IPS-20b (cell line): ENCODE data around the gene UBA5.

Experiments
- H3K27ac ChIP-seq: one replicate; pipeline ENCODE4 v1.5.1; 2013; ENCODE audit warnings: low read length
- H3K27me3 ChIP-seq: 2 replicates; pipeline ENCODE4 v1.6.1; 2013; ENCODE audit warnings: mild to moderate bottlenecking, low read length, inconsistent platforms; ENCODE audit not compliant: insufficient read depth
- H3K36me3 ChIP-seq: 2 replicates; pipeline ENCODE4 v1.6.1; 2013; ENCODE audit warnings: low read depth, mild to moderate bottlenecking, inconsistent platforms, low read length, moderate library complexity; ENCODE audit not compliant: insufficient read depth
- H3K4me1 ChIP-seq: 2 replicates; pipeline ENCODE4 v1.6.1; 2013; ENCODE audit warnings: mild to moderate bottlenecking, control low read depth, inconsistent platforms, low read length, moderate library complexity; ENCODE audit not compliant: insufficient read depth
- H3K4me3 ChIP-seq: 2 replicates; pipeline ENCODE4 v1.5.1; 2013; ENCODE audit warnings: mild to moderate bottlenecking, low read length, inconsistent platforms
- H3K9ac ChIP-seq: 2 replicates; pipeline ENCODE4 v1.6.1; 2013; ENCODE audit warnings: low read depth, mild to moderate bottlenecking, inconsistent platforms, low read length, moderate library complexity
- H3K9me3 ChIP-seq: 2 replicates; pipeline ENCODE4 v1.6.1; 2013; ENCODE audit warnings: mild to moderate bottlenecking, low read depth, low read length, inconsistent platforms; ENCODE audit not compliant: insufficient read depth

Gene UBA5

DNA sequence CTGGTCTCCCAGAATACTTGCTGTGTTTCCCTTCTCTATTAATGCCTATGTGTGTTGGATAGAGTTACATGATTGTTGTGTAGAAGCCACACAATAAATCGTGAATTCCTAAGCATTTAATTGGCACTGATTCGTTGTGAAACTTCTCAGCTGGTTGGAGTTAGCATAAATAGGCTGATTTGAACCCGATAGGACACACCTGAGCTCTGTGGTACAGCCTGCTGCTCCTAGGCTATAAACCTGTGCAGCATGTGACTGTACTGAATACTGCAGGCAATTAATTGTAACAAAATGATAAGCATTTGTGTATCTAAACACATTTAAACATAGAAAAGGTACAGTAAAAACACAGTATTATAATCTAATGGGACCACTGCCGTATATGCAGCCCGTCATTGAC lies 5.4 kb upstream of the UBA5 start:
- Histone ChIP-seq H3K27me3 (no peaks in the 10 kb centered on the region), H3K4me3 (no peak overlapping the region), H3K4me1 (no peaks in the 10 kb centered on the region), H3K9me3 (no peaks in the 10 kb centered on the region), H3K36me3 (no peaks in the 10 kb centered on the region), H3K9ac (no peak overlapping the region), H3K27ac (no peak overlapping the region)

DNA sequence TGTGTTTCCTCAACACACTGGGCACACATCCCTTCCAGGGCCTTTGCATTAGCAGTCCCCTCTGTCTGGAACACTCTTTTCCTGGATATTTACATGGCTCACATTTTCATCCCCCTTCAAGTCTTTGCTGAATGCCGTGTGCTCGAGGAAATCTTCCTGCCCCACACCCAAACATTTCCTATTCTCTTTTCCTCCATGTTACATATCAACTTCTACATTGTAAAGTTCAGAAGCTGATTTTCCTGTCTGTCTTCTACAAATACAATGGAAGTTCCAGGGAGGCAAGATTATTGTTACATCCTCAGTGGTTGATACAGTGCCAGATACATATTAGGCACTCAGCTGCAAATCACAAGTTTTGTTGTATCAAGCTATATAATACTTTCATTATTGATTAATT lies 4.7 kb upstream of the UBA5 start:
- H3K4me3 ChIP-seq = no peak overlapping the region
- no peak overlapping the region for H3K27ac ChIP-seq
- no peaks in the 10 kb centered on the region for H3K36me3 ChIP-seq
- no peaks in the 10 kb centered on the region for H3K9me3 ChIP-seq
- no peak overlapping the region for H3K9ac ChIP-seq
- H3K4me1 ChIP-seq = no peaks in the 10 kb centered on the region
- no peaks in the 10 kb centered on the region for H3K27me3 ChIP-seq

DNA sequence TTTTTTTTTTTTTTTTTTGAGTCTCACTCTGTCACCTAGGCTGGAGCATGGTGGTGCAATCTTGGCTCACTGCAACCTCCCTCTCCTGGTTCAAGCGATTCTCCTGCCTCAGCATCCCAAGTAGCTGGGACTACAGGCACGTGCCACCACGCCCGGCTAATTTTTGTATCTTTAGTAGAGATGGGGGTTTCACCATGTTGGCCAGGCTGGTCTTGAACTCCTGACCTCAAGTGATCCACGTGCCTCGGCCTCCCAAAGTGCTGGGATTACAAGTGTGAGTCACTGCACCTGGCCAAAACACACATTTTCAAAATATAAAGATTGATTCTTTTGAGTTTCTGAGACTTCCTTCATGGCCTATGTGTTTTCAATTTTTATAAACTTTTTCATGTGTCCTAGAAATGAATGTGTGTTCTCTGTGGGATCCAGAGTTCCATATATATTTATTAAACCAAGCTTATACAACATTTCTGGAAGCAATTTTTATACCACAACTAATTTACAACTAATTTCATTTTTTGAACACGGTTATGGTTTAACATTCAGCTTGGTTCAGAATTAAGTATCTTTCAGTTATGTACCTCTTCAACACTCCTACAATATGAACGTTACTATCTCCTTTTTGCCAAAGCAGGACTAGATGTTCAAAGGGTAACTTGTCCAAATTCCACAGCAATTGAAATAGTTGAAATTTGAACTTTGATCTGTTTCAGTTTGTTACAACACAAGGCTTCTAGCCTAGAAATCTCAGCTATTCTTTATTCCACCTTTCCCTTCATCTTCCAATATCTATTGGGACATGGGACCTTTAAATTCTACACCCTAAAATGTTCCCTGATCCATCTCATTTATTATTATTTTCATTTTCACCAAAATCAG lies 2.0 kb upstream of the UBA5 start:
- Histone ChIP-seq H3K27ac (no peak overlapping the region), H3K9me3 (no peaks in the 10 kb centered on the region), H3K9ac (no peak overlapping the region), H3K27me3 (no peaks in the 10 kb centered on the region), H3K36me3 (no peaks in the 10 kb centered on the region), H3K4me3 (peak overlapping the region; percentile 94), H3K4me1 (peaks cover 6% of the 10 kb centered on the region; the same call in 1 of the 2 replicates)

DNA sequence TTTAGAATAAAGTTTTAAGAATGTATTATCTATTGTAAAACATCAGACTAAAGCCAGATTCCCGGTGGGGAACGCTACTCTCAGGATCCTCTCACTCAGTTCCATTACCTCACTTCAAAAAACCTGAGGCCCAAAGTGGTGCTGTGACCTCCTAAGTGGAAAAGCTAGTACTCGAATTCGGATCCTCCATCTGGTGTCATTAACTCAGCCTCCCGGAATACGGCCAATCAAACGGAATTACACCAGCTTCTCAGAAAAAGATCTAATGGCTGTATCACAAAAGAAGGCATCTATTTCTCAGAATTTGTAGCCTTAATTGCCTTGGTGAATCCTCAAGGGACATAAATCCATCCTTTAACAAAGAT lies 1.1 kb upstream of the UBA5 start:
- no peak overlapping the region for H3K27ac ChIP-seq

DNA sequence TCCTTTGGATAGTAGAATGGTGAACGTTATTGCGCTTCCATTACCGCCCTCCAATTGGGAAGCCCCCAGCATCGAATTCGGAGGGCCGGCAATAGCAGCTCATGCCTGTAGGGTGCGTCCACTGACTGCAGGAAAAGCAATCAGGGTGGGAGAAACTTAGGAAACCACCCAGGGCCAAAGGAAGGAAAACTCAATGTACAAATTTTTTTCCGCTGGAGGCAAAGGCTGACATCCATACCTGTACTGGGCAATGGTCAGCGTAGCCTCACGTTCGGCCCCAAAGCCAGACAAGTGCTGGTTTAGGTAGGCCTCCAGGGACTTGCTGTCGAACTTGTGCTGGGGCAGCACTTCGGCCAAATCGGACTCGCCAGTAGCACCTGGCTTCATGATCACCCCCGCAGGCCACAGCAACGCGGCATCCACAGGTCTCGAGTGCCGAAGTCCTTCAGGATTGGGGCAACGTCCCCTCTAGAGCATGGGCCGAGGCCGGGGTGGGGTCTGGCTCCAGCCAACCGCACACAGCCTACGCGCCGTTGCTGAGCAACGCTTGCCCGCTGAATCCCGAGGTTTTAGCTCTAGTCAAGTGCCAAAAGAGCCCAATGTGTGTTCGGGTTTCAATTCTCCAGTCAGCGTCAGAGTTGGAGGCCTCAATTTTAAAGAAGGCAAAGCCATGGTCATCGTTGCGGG lies 621 bp upstream of the UBA5 start, which contains the start of gene ACAD11:
TSS of gene ACAD11 (minus strand) at position 445 of the 687 bp plus-strand sequence. CDS start at position 387, 58 bp downstream.
- Histone ChIP-seq H3K36me3 (no peaks in the 10 kb centered on the region), H3K9me3 (no peaks in the 10 kb centered on the region)

More for the DNA sequence above, 1.1 kb upstream of the UBA5 start:
- H3K9me3 ChIP-seq = no peaks in the 10 kb centered on the region
- peak overlapping the region; percentile 82; the same call in 1 of the 2 replicates for H3K9ac ChIP-seq
- H3K36me3 ChIP-seq = no peaks in the 10 kb centered on the region
- no peaks in the 10 kb centered on the region for H3K27me3 ChIP-seq
- peaks cover 6% of the 10 kb centered on the region; the same call in 1 of the 2 replicates for H3K4me1 ChIP-seq
- peak overlapping the region; percentile 94 for H3K4me3 ChIP-seq

DNA sequence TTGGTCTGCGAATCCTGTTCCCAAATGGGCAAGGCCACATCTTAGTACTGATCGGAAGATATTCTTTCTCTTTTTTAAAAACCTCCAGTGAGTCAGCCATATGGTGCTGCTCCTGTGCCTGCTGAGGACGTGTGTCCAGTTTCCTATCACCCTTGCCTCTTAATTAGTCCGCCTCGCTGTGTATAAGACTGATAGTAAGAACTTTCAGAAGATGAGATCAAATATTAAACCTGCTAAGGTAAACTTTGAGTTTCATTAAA lies 612 bp downstream of the UBA5 start:
- Histone ChIP-seq H3K27ac (no peak overlapping the region), H3K9me3 (no peaks in the 10 kb centered on the region), H3K4me1 (peaks cover 6% of the 10 kb centered on the region; the same call in 1 of the 2 replicates), H3K4me3 (peak overlapping the region; percentile 94), H3K27me3 (no peaks in the 10 kb centered on the region), H3K36me3 (no peaks in the 10 kb centered on the region), H3K9ac (peak overlapping the region; percentile 82)

More for the DNA sequence above, 621 bp upstream of the UBA5 start, which contains the start of gene ACAD11:
- H3K27me3 ChIP-seq = no peaks in the 10 kb centered on the region
- peak within 1 kb of the TSS; percentile 94 for H3K4me3 ChIP-seq
- H3K9ac ChIP-seq = peak within 1 kb of the TSS; percentile 82
- peaks cover 6% of the 10 kb centered on the region; the same call in 1 of the 2 replicates for H3K4me1 ChIP-seq
- peak within 1 kb of the TSS; percentile 0 for H3K27ac ChIP-seq

DNA sequence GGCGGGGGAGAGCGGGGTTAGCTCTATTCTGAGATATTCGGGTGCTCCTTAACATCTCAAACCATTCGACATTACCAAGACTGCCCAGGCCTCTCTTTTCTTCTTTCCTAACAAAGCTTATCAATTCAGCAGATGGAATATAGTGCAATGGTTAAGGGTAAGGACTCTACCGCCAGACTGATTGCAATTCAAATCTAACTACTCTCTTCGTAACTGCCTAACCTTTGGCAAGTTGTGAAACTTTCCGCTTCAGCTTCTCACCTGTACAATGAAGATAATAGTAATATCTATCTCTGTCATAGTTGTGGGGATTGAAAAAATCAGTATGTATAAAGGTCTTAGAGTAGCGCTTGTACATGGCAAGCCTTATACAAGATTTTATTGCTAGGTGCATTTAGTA lies 972 bp downstream of the UBA5 start:
- Histone ChIP-seq H3K27ac (no peak overlapping the region), H3K4me3 (peak overlapping the region; percentile 94), H3K9me3 (no peaks in the 10 kb centered on the region), H3K27me3 (no peaks in the 10 kb centered on the region), H3K9ac (peak overlapping the region; percentile 82), H3K4me1 (peaks cover 6% of the 10 kb centered on the region; the same call in 1 of the 2 replicates), H3K36me3 (no peaks in the 10 kb centered on the region)

DNA sequence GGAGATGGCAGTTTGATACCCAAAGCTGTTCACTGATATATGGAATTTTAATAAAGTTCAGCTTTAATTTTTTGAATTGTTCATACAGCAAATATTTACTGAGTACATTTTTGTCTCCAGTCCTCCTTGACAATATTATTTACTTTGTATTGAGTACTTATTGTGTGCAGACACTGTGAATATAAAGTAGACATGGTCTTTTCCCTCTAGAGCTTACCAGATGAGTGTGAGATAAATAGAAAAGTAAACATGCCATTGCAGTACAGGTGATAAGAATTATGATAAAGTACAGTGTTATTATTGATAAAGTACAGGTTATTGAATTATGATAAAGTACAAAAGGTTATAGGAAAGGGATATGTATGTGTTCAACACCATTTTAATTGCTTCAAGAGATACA lies 2.1 kb downstream of the UBA5 start:
- Histone ChIP-seq H3K4me3 (peak overlapping the region; percentile 94; the same call in 1 of the 2 replicates), H3K27ac (no peak overlapping the region), H3K4me1 (peaks cover 6% of the 10 kb centered on the region; the same call in 1 of the 2 replicates), H3K9me3 (no peaks in the 10 kb centered on the region), H3K36me3 (peaks cover 5% of the 10 kb centered on the region; the same call in 1 of the 2 replicates), H3K9ac (no peak overlapping the region), H3K27me3 (no peaks in the 10 kb centered on the region)

DNA sequence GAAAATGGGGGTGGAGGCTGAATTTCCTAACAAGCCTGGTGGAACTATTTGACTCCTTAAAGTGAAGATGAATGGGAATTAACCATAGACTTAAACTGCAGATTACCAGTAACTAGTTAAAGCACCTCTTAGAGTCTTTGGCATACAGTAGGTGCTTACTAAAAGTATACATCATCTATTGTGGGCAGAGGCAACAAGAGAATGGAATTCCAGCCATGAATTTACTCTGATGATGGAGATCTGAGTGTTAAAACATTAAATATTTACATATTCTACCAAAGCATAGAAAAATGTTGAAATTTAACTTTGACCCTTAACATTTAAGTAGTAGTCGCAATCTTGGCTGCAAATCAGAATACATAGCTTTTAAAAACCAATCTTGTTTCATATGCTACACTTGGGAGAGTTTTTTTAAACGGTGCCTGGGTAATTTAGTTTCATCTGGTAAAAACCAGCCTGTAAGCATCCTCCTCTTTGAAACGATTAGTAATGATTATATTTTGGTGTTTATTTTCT lies 5.2 kb downstream of the UBA5 start:
- peaks cover 27% of the 10 kb centered on the region for H3K36me3 ChIP-seq

DNA sequence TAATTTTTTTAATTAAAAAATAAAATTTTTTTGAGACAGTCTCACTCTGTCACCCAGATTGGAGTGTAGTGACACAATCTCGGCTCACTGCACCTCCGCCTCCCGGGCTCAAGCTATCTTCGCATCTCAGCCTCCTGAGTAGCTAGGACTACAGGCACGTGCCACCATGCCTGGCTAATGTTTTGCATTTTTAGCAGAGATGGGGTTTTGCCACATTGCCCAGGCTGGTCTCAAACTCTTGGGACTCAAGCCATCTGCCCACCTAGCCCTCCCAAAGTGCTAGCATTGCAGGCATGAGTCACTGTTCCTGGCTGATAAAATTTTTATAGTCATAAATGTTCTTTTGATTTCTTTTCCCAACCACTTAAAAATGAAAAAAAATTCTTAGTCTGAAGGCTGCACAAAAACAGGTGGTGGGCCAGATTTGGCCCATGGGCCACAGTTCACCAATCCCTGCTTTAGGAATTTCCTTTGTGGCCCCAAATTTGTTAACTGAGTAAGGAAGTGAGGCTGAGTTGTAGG lies 9.2 kb downstream of the UBA5 start:
- Histone ChIP-seq H3K27ac (no peak overlapping the region), H3K4me1 (no peaks in the 10 kb centered on the region), H3K27me3 (no peaks in the 10 kb centered on the region), H3K36me3 (peaks cover 61% of the 10 kb centered on the region), H3K9me3 (no peaks in the 10 kb centered on the region), H3K4me3 (no peak overlapping the region), H3K9ac (no peak overlapping the region)

More for the DNA sequence above, 5.2 kb downstream of the UBA5 start:
- H3K4me1 ChIP-seq = peaks cover 6% of the 10 kb centered on the region; the same call in 1 of the 2 replicates
- H3K4me3 ChIP-seq = no peak overlapping the region
- no peaks in the 10 kb centered on the region for H3K27me3 ChIP-seq
- no peaks in the 10 kb centered on the region for H3K9me3 ChIP-seq
- no peak overlapping the region for H3K9ac ChIP-seq
- no peak overlapping the region for H3K27ac ChIP-seq

DNA sequence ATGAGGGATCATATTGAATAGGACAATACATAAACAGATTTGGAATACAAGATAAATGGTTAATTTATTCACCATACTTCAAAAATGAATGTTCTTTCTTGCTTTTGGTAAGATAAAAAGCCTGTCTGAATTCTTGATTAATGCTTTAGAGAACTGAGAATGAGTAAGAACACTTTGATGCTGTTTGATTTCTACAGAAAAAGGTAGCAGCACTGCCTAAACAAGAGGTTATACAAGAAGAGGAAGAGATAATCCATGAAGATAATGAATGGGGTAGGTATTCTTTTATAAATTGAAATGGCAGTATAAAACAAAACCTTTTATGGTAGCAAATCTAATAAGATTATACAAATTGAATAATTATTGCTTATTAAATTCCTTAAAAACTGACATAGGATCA lies 15.3 kb downstream of the UBA5 start:
- peaks cover 85% of the 10 kb centered on the region for H3K36me3 ChIP-seq
- no peaks in the 10 kb centered on the region for H3K4me1 ChIP-seq
- no peak overlapping the region for H3K9ac ChIP-seq
- no peaks in the 10 kb centered on the region for H3K9me3 ChIP-seq
- H3K27ac ChIP-seq = no peak overlapping the region
- no peaks in the 10 kb centered on the region for H3K27me3 ChIP-seq
- no peak overlapping the region for H3K4me3 ChIP-seq
